HepG2 (cell line): ENCODE results near the gene CYBC1. TPM values are rescaled to one million over a fixed set of nuclear protein-coding genes. Genes with fewer than 3 reads are reported as not detected.

ENCODE experiments used
- CENPX ChIP-seq: sonication (generic); formaldehyde crosslinking; IDR thresholded peaks from 2 replicates; pipeline ENCODE4 v1.9.0; 2021; ENCODE audit warnings: mild to moderate bottlenecking, missing genetic modification reagents, moderate library complexity
- DR1 ChIP-seq: sonication (generic); formaldehyde crosslinking; IDR thresholded peaks from 2 replicates; pipeline ENCODE4 v1.8.0; 2021; ENCODE audit warnings: mild to moderate bottlenecking, missing genetic modification reagents, inconsistent platforms
- FOXO1 ChIP-seq: sonication (generic); formaldehyde crosslinking; IDR thresholded peaks from 2 replicates; pipeline ENCODE4 v1.4.0; 2020; ENCODE audit warnings: missing genetic modification reagents
- GATA4 ChIP-seq: sonication (generic); IDR thresholded peaks from 2 replicates; pipeline ENCODE4 v1.6.1; 2016; ENCODE audit warnings: antibody characterized with exemption, low read depth, borderline replicate concordance
- HDAC6 ChIP-seq: fragments of 200-600 bp; sonication (generic); IDR thresholded peaks from 2 replicates; pipeline ENCODE4 v1.7.0; 2017; ENCODE audit warnings: mild to moderate bottlenecking, antibody characterized with exemption, low read length, low read depth
- KDM3A ChIP-seq: IDR thresholded peaks from 2 replicates; pipeline ENCODE4 v1.6.1; 2018; ENCODE audit warnings: low read depth, missing compliant biosample characterization
- MED8 ChIP-seq: sonication (generic); formaldehyde crosslinking; IDR thresholded peaks from 2 replicates; pipeline ENCODE4 v1.8.1; 2023; ENCODE audit warnings: mild to moderate bottlenecking, missing genetic modification reagents; ENCODE audit not compliant: insufficient replicate concordance
- PCBP2 ChIP-seq: fragments of 200-400 bp; formaldehyde crosslinking; optimal IDR thresholded peaks from 2 replicates; pipeline ENCODE3; 2018; ENCODE audit warnings: low read length, low read depth; ENCODE audit not compliant: poor library complexity, severe bottlenecking
- RNF219 ChIP-seq: sonication (generic); formaldehyde crosslinking; IDR thresholded peaks from 2 replicates; pipeline ENCODE4 v1.5.0; 2020; ENCODE audit warnings: mild to moderate bottlenecking, missing genetic modification reagents
- STAG1 ChIP-seq: sonication (generic); formaldehyde crosslinking; IDR thresholded peaks from 2 replicates; pipeline ENCODE4 v1.4.0; 2020; ENCODE audit warnings: missing genetic modification reagents
- TBL1XR1 ChIP-seq: fragments of 150-350 bp; IDR thresholded peaks from 2 replicates; pipeline ENCODE4 v1.6.1; 2014; ENCODE audit warnings: borderline replicate concordance, low read length; ENCODE audit not compliant: partially characterized antibody
- ZNF546 ChIP-seq: sonication (generic); formaldehyde crosslinking; conservative IDR thresholded peaks from 2 replicates; pipeline ENCODE4 v1.8.1; 2023; ENCODE audit warnings: mild to moderate bottlenecking, missing genetic modification reagents
- ZNF672 ChIP-seq: sonication (generic); formaldehyde crosslinking; IDR thresholded peaks from 2 replicates; pipeline ENCODE4 v1.8.1; 2022; ENCODE audit warnings: missing genetic modification reagents
- polyA plus RNA-seq, 8 experiments: library from polyadenylated mRNA; depleted of rRNA in 3 of 8; stranded (reverse) in 7 of 8; unstranded in 1 of 8; fragments of >200 nt; fragmentation: Illumina TruSeq in 4 of 8; extraction: Trizol in 4 of 8; gene quantifications; 2 replicates each; pipeline versions ENCODE4 v1.2.1 to v1.2.3, GENCODE V29; 2011 to 2016; ENCODE audit warnings: low read depth in 4 of 8, missing spikeins in 1 of 8, mixed read lengths in 1 of 8; ENCODE audit not compliant: insufficient read depth in 1 of 8
- total RNA-seq, 5 experiments: library from RNA; depleted of rRNA; stranded (reverse); fragments of >200 nt; fragmentation: Illumina TruSeq; extraction: Trizol; gene quantifications; 2 replicates each; pipeline ENCODE4 v1.2.3, GENCODE V29; 2016; ENCODE audit warnings: low read depth in 1 of 5
- TF ChIP-seq, protein P1 (sequence below): IDR thresholded peaks from 2 replicates; pipeline ENCODE4 v1.6.1; 2016; ENCODE audit warnings: low read depth, control low read depth
- TF ChIP-seq, protein P2 (sequence below): sonication (generic); formaldehyde crosslinking; IDR thresholded peaks from 2 replicates; pipeline ENCODE4 v1.4.0; 2020; ENCODE audit warnings: missing genetic modification reagents

Gene CYBC1
- total and polyA plus RNA-seq, 2 of the 13 experiments (the other 11 are each of a cell fraction or from before 2014, with no cell fraction given): 43.4 to 44.1 TPM

DNA sequence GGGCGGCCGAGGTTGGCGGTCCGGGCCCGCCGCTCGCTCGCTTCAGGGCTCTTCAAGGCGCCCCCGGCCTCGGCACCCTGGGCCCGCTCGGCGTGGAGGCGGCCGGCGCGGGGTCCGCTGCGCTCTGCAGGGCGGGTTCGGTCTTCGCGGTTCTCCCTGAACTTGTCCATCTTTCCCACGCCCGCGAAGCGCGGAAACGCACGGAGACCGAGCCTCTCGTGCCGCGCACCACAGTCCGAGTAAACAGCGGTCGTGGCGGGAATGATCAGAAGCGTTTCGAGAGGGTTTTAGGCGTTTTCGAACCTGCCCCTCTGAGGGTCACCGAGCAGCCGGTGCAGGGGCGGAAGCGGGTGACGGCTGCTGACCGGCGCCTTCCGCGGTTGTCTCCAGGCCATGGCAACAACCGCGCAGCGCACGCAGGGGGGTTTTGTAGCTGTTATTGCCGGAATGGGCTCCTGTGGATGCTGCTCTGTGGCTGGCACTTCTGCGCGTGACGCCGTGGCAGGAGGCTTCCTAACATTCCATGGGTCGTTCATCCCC lies 8.4 kb upstream of the CYBC1 start (continued):
- no peak for TF ChIP-seq KDM3A (CRISPR knock-in tag)
- no peak for TF ChIP-seq CENPX (CRISPR knock-in tag)
- no peak for TF ChIP-seq TBL1XR1
- TF ChIP-seq, protein P1, sequence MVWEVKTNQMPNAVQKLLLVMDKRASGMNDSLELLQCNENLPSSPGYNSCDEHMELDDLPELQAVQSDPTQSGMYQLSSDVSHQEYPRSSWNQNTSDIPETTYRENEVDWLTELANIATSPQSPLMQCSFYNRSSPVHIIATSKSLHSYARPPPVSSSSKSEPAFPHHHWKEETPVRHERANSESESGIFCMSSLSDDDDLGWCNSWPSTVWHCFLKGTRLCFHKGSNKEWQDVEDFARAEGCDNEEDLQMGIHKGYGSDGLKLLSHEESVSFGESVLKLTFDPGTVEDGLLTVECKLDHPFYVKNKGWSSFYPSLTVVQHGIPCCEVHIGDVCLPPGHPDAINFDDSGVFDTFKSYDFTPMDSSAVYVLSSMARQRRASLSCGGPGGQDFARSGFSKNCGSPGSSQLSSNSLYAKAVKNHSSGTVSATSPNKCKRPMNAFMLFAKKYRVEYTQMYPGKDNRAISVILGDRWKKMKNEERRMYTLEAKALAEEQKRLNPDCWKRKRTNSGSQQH (CRISPR knock-in tag): 0 out of 2 replicates have a peak, but pooled peaks have one; percentile 65
- TF ChIP-seq FOXO1 (CRISPR knock-in tag): no peak
- TF ChIP-seq ZNF672 (CRISPR knock-in tag): no peak
- no peak for TF ChIP-seq RNF219 (CRISPR knock-in tag)
- TF ChIP-seq DR1 (CRISPR knock-in tag): no peak
- TF ChIP-seq, protein P2, sequence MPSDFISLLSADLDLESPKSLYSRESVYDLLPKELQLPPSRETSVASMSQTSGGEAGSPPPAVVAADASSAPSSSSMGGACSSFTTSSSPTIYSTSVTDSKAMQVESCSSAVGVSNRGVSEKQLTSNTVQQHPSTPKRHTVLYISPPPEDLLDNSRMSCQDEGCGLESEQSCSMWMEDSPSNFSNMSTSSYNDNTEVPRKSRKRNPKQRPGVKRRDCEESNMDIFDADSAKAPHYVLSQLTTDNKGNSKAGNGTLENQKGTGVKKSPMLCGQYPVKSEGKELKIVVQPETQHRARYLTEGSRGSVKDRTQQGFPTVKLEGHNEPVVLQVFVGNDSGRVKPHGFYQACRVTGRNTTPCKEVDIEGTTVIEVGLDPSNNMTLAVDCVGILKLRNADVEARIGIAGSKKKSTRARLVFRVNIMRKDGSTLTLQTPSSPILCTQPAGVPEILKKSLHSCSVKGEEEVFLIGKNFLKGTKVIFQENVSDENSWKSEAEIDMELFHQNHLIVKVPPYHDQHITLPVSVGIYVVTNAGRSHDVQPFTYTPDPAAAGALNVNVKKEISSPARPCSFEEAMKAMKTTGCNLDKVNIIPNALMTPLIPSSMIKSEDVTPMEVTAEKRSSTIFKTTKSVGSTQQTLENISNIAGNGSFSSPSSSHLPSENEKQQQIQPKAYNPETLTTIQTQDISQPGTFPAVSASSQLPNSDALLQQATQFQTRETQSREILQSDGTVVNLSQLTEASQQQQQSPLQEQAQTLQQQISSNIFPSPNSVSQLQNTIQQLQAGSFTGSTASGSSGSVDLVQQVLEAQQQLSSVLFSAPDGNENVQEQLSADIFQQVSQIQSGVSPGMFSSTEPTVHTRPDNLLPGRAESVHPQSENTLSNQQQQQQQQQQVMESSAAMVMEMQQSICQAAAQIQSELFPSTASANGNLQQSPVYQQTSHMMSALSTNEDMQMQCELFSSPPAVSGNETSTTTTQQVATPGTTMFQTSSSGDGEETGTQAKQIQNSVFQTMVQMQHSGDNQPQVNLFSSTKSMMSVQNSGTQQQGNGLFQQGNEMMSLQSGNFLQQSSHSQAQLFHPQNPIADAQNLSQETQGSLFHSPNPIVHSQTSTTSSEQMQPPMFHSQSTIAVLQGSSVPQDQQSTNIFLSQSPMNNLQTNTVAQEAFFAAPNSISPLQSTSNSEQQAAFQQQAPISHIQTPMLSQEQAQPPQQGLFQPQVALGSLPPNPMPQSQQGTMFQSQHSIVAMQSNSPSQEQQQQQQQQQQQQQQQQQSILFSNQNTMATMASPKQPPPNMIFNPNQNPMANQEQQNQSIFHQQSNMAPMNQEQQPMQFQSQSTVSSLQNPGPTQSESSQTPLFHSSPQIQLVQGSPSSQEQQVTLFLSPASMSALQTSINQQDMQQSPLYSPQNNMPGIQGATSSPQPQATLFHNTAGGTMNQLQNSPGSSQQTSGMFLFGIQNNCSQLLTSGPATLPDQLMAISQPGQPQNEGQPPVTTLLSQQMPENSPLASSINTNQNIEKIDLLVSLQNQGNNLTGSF (CRISPR knock-in tag): peak; percentile 67; the same call in 1 of the 2 replicates
- no peak for TF ChIP-seq MED8 (CRISPR knock-in tag)
- TF ChIP-seq HDAC6: no peak
- no peak for TF ChIP-seq PCBP2
- TF ChIP-seq STAG1 (CRISPR knock-in tag): no peak
- TF ChIP-seq GATA4: no peak
- 0 out of 2 replicates have a peak, but pooled peaks have one; percentile 93 for TF ChIP-seq ZNF546 (CRISPR knock-in tag)
